AG10803 (cell line): ENCODE data around the gene TGFB3.

Experiments
- DNase-seq: peaks from one replicate; pipeline ENCODE4 v3.0.0; 2010; ENCODE audit warnings: low read depth
- H3K4me3 ChIP-seq: 2 replicates; pipeline ENCODE4 v1.5.1; 2011; ENCODE audit warnings: mild to moderate bottlenecking, low read length, control low read depth
- TF ChIP-seq, protein P1 (sequence below): conservative IDR thresholded peaks from 2 replicates; pipeline ENCODE4 v1.5.1; 2011; ENCODE audit warnings: mild to moderate bottlenecking, low read length, control low read depth, inconsistent platforms

TGFB3 gene

GRCh38 chr14:75917946-75918335, 63.9 kb downstream of the TGFB3 start:
- DNase-seq, result no peak
- no peak overlapping the region for H3K4me3 ChIP-seq
- TF ChIP-seq, protein P1, sequence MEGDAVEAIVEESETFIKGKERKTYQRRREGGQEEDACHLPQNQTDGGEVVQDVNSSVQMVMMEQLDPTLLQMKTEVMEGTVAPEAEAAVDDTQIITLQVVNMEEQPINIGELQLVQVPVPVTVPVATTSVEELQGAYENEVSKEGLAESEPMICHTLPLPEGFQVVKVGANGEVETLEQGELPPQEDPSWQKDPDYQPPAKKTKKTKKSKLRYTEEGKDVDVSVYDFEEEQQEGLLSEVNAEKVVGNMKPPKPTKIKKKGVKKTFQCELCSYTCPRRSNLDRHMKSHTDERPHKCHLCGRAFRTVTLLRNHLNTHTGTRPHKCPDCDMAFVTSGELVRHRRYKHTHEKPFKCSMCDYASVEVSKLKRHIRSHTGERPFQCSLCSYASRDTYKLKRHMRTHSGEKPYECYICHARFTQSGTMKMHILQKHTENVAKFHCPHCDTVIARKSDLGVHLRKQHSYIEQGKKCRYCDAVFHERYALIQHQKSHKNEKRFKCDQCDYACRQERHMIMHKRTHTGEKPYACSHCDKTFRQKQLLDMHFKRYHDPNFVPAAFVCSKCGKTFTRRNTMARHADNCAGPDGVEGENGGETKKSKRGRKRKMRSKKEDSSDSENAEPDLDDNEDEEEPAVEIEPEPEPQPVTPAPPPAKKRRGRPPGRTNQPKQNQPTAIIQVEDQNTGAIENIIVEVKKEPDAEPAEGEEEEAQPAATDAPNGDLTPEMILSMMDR, result no peak

DNA sequence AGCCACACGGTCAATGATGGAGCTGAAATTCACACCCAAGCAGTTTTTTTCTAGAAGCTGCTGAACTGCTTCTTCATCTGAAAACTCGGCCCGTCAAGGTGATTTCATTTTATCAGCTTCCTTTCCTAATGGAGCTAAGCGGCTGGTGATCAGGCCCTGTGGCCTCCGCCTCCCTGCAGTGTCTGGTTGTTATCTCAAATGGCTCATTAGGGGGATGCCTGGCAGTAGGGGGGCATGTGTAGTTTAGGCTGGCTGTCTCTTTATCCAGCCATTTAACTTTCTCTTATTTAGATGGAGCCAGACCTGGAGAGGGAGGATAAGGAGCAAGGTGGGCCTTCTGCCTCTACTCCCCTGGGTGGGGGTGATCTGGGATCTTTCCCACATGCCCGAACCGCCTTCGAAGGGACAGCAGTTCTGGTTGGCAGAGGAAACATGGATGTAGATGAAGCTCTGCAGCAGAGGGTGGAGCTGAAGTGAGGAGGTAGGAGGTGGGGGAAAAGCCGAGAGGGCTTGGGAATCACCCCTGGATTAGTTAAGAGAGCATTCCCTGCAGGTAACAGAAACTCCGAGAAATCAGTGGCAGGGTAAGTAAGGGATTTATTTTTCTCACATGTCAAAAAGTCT, 64.4 kb downstream of the TGFB3 start:
- TF ChIP-seq, protein P1, result no peak
- no peak overlapping the region for H3K4me3 ChIP-seq
- DNase-seq, result no peak

GRCh38 chr14:75915045-75915444, 66.8 kb downstream of the TGFB3 start:
- no peak for DNase-seq
- TF ChIP-seq, protein P1, result no peak

DNA sequence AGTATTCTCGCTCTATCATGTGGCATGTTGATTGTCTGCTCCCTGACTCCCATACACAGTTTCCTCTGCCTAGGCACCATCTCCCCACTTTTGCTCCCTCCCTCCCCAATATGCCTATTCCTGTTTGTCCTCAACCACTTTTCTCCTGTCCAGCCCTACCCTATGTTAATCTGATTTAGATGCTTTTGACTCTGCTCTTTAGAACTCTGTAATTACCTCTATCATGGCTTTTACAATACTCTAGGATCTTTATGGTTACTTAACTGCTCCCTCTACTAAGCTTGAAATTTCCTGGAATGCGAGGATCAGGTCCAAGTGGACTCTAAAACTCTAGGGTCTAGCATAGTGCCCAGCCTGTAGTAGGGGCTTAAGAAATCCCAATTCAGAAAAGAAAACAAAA, 68.6 kb downstream of the TGFB3 start:
- no peak overlapping the region for H3K4me3 ChIP-seq
- DNase-seq, result no peak
- TF ChIP-seq, protein P1, result no peak

More at GRCh38 chr14:75915045-75915444, 66.8 kb downstream of the TGFB3 start:
- no peak overlapping the region for H3K4me3 ChIP-seq

GRCh38 chr14:75911883-75912282, 69.9 kb downstream of the TGFB3 start:
- H3K4me3 ChIP-seq, result no peak overlapping the region
- no peak for DNase-seq
- TF ChIP-seq, protein P1, result no peak

GRCh38 chr14:75910048-75910447, 71.7 kb downstream of the TGFB3 start:
- no peak overlapping the region for H3K4me3 ChIP-seq
- no peak for DNase-seq
- TF ChIP-seq, protein P1, result no peak

DNA sequence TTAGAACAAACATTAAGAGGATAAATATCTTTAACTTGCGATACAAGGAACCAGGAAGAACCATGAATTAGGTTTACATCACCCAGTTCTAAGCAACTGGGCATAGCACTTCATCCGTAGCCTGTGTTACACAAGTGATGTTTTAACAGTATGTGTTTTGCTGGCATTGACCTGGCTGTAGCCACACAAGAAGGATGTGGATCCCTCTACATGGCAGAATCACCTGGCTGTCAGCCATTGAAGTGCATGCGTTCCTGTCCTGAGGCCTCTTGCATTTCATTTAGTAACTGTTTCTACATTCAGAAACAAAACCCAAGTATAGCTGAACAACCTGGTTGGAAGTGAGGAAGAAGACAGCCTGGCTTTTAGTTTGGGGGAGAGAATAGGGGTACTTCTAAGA, 72.2 kb downstream of the TGFB3 start:
- DNase-seq, result no peak
- no peak overlapping the region for H3K4me3 ChIP-seq
- TF ChIP-seq, protein P1, result no peak
